Activated CD4-positive, alpha-beta memory T cell treated with anti-CD3 and anti-CD28 coated beads, Interleukin-2, amount 10 ng/mL, durations not matched to agents 7 days and 5 days (primary cell): ENCODE results near the gene PDZD8. TPM values are rescaled to one million over a fixed set of nuclear protein-coding genes. Genes with fewer than 3 reads are reported as not detected.

Source experiments
- CTCF ChIA-PET: fragments of 350-600 bp; sonication (Branson Sonifier 250); formaldehyde crosslinking; loops from one replicate; lab custom pipeline; 2021; ENCODE audit warnings: antibody characterized with exemption, inconsistent platforms; lab: Charles Lee
- POLR2A ChIA-PET: fragments of 350-600 bp; sonication (Branson Sonifier 250); formaldehyde crosslinking; loops from one replicate; lab custom pipeline; 2021; ENCODE audit warnings: antibody characterized with exemption; lab: Charles Lee
- DNase-seq: peaks from one replicate; pipeline ENCODE4 v3.0.0-alpha.2; 2020
- H3K27ac Mint-ChIP-seq: one replicate; pipeline ENCODE4 v1.8.0; 2021; ENCODE audit warnings: mild to moderate bottlenecking, mixed read lengths
- H3K27me3 Mint-ChIP-seq: one replicate; pipeline ENCODE4 v1.8.0; 2021; ENCODE audit warnings: mixed read lengths
- H3K36me3 Mint-ChIP-seq: one replicate; pipeline ENCODE4 v1.8.0; 2021; ENCODE audit warnings: low read depth, mixed read lengths
- H3K4me1 Mint-ChIP-seq: one replicate; pipeline ENCODE4 v1.8.0; 2021; ENCODE audit warnings: mixed read lengths
- H3K4me3 Mint-ChIP-seq: one replicate; pipeline ENCODE4 v1.8.0; 2021; ENCODE audit warnings: mild to moderate bottlenecking, mixed read lengths
- H3K9me3 Mint-ChIP-seq: one replicate; pipeline ENCODE4 v1.8.0; 2021; ENCODE audit warnings: mixed read lengths
- total RNA-seq, 2 experiments: library from RNA; stranded (reverse); gene quantifications; one replicate each; pipeline ENCODE4 v1.2.3, GENCODE V29; 2021

The PDZD8 gene
- total RNA-seq, 2 experiments from 2014 or later = 12.3 to 12.8 TPM

DNA sequence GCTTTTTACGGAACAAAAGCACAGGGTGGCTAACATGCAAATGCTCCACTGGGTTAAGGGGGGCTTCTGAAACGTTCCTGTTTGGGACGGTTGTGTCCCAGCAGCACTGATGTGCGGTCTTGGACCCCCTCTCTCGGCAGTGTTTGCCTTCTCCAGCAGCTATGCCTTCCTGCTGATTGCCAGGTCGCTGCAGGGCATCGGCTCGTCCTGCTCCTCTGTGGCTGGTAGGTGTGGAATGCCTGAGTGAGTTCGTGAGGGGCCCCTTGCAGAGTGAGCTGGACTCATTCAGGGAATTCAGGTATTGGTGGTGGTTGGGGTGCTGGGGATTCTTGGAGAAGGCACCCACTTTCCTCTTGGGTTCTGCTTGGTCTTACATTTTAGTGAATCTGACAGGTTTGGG, 121.3 kb downstream of the PDZD8 start:
- no peaks in the 10 kb centered on the region for H3K36me3 Mint-ChIP-seq
- no peak for DNase-seq
- no peaks in the 10 kb centered on the region for H3K9me3 Mint-ChIP-seq
- no peak overlapping the region for H3K27ac Mint-ChIP-seq
- ChIA-PET POLR2A (no interaction called here), CTCF (interaction anchor here (1.3 kb wide), 1 partner anchor 37 kb away, joined by 3 read pairs; no protein-coding TSS in a partner anchor)
- no peaks in the 10 kb centered on the region for H3K4me1 Mint-ChIP-seq
- no peak overlapping the region for H3K4me3 Mint-ChIP-seq
- H3K27me3 Mint-ChIP-seq = peaks cover 15% of the 10 kb centered on the region

DNA sequence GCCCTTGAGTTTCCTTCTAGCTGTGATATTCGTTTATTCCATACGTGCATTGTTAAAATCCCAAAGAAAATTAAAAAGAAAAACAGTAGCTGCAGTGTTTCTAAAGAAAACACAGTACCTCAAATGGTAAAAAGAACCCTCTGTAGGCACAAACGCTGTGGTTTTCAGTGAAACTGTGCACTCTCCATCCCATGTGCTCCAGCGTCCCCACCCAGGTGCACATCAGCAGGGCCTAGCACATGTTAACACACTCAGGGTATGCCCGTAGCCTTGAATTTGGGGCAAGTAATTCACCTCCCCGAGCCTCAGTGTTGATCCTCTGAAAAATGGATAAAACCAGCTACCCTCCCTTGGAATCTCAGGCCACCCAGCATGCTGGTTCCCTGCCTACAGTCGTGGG, 124.8 kb downstream of the PDZD8 start:
- Mint-ChIP-seq H3K27ac (no peak overlapping the region), H3K9me3 (no peaks in the 10 kb centered on the region), H3K36me3 (no peaks in the 10 kb centered on the region), H3K4me3 (no peak overlapping the region), H3K27me3 (peaks cover 19% of the 10 kb centered on the region), H3K4me1 (no peaks in the 10 kb centered on the region)
- ChIA-PET POLR2A (no interaction called here), CTCF (no interaction called here)
- DNase-seq = no peak

DNA sequence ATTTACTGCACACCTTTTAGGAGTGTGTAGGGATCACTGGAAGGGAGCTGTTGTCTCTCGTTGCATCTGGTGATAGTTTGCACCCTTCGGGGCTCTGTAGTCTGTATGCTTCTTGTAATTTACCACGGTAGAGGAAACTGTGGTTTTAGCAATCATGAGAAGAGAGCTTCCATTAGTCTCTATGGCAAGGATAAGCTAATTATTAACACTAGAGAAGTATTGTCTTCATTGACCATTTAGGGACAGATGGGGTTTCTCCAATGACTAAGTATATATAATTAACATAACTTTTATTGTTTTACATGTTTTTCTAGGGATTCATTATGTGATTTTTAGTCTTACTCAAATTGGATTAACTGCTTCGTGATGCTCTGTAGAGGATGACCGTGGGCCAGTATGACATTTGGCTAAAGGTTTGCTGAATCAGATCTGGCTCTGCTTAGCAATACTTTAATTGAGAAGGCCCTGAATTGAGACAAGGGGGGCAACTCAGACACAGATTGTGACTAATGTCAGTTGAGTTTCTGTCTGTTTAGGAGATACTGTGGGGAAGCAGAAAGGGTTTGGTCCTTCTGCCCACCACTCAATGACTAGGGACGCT, 125.6 kb downstream of the PDZD8 start:
- Mint-ChIP-seq H3K4me3 (no peak overlapping the region), H3K4me1 (no peaks in the 10 kb centered on the region), H3K9me3 (no peaks in the 10 kb centered on the region), H3K36me3 (no peaks in the 10 kb centered on the region), H3K27me3 (peaks cover 24% of the 10 kb centered on the region), H3K27ac (no peak overlapping the region)
- ChIA-PET POLR2A (no interaction called here), CTCF (interaction anchor here (0.7 to 1.3 kb wide), 2 partner anchors 33 to 70 kb away, joined by 3 to 6 read pairs; no protein-coding TSS in a partner anchor)
- DNase-seq = no peak

DNA sequence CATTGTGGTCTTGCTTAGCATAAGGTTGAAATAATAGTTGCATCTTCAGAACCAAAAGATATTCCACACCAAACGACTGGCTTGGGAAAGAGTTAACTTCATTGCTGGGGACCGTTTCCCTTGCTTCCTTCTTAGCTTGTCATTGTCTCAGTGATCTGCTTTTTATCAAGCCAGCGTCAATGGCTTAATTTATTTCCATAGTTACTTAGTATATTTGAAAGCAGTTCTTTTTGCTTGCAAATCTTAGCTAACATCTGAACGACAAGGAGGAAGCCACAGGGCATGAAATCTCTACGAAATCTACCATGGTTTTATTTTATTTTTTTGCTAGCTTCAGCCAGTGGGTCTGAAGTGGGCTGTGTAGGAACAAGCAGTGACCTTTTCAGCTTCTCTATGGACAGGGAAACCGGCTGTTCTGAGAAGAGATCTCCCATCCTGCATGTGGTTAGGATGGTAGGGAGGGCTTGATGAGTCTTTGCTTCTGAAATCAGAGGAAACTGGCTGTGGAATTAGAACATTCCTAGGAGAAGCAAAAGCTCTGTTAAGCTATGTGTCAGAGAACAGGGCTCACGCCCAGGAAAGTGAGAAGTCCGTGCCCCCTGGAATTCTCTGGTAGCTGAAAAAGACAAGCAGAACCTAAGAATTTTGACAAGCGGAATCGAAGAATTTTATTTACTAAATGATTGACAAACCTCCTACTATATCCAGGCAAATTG, 126.3 kb downstream of the PDZD8 start:
- Mint-ChIP-seq H3K4me3 (no peak overlapping the region), H3K36me3 (no peaks in the 10 kb centered on the region)

DNA sequence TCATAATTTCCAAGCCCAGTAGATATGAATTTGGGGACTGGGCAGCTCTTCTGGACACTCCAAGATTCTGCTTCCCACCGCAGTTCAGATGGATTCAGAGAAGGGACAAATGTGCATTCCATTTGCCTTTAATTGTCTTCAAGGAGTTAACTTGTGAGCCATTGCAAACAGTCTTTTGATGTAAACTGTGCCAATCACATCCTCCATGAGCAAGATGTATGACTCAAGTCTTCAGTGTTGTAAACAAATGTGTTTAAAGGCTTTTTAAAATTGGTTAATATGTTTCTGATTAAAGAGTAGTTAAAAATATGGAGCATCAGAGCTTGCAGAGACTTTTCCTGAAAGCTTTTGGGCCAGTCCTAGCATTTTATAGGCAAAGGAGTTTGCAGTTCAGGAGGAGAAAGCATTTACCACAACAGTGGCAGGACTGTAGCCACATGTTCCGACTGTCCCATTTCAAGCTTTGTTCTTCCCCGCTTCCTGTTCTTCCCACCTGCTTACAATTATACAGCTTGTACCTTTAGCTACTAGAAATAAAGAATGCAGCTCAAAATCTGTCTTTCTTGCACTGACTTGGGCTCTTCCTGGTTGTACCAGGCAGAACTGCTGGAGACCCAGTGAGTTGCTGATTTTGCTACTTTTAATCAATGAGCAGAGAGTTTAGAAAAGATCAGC, 128.1 kb downstream of the PDZD8 start:
- POLR2A ChIA-PET = no interaction called here
- no peaks in the 10 kb centered on the region for H3K9me3 Mint-ChIP-seq
- no peaks in the 10 kb centered on the region for H3K36me3 Mint-ChIP-seq
- CTCF ChIA-PET = interaction anchor here (0.9 kb wide), 1 partner anchor 31 kb away, joined by 6 read pairs; no protein-coding TSS in a partner anchor
- H3K27me3 Mint-ChIP-seq = peaks cover 40% of the 10 kb centered on the region
- H3K27ac Mint-ChIP-seq = no peak overlapping the region
- H3K4me3 Mint-ChIP-seq = no peak overlapping the region
- no peaks in the 10 kb centered on the region for H3K4me1 Mint-ChIP-seq
- DNase-seq = no peak

More for the DNA sequence above, 126.3 kb downstream of the PDZD8 start:
- no peak for DNase-seq
- Mint-ChIP-seq H3K27me3 (peaks cover 28% of the 10 kb centered on the region), H3K9me3 (no peaks in the 10 kb centered on the region), H3K4me1 (no peaks in the 10 kb centered on the region), H3K27ac (no peak overlapping the region)
- ChIA-PET CTCF (interaction anchor here (0.7 to 1.3 kb wide), 2 partner anchors 32 to 71 kb away, joined by 3 to 6 read pairs; no protein-coding TSS in a partner anchor), POLR2A (no interaction called here)

DNA sequence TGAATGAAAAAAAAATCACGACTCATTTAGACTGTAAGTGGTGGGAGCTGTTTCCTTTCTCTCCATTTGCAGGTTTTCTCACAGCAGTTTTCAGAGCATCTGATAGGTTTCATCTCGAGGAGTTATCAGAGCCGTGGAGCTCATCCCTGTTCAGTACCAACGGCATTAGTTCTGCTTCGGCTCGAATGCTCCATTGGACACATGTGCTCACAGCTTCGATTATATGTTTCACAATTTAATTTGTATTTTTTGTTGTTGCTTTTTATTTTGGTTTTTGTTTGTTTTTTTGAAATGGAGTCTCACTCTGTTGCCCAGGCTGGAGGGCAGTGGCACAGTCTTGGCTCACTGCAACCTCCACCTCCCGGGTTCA, 132.8 kb downstream of the PDZD8 start:
- no peaks in the 10 kb centered on the region for H3K36me3 Mint-ChIP-seq
- peaks cover 2% of the 10 kb centered on the region for H3K4me1 Mint-ChIP-seq
- ChIA-PET CTCF (interaction anchor here (1.5 kb wide), 1 partner anchor 26 kb away, joined by 7 read pairs; no protein-coding TSS in a partner anchor), POLR2A (no interaction called here)
- H3K9me3 Mint-ChIP-seq = no peaks in the 10 kb centered on the region
- H3K4me3 Mint-ChIP-seq = no peak overlapping the region
- no peak overlapping the region for H3K27ac Mint-ChIP-seq
- DNase-seq = no peak
- peaks cover 37% of the 10 kb centered on the region for H3K27me3 Mint-ChIP-seq

DNA sequence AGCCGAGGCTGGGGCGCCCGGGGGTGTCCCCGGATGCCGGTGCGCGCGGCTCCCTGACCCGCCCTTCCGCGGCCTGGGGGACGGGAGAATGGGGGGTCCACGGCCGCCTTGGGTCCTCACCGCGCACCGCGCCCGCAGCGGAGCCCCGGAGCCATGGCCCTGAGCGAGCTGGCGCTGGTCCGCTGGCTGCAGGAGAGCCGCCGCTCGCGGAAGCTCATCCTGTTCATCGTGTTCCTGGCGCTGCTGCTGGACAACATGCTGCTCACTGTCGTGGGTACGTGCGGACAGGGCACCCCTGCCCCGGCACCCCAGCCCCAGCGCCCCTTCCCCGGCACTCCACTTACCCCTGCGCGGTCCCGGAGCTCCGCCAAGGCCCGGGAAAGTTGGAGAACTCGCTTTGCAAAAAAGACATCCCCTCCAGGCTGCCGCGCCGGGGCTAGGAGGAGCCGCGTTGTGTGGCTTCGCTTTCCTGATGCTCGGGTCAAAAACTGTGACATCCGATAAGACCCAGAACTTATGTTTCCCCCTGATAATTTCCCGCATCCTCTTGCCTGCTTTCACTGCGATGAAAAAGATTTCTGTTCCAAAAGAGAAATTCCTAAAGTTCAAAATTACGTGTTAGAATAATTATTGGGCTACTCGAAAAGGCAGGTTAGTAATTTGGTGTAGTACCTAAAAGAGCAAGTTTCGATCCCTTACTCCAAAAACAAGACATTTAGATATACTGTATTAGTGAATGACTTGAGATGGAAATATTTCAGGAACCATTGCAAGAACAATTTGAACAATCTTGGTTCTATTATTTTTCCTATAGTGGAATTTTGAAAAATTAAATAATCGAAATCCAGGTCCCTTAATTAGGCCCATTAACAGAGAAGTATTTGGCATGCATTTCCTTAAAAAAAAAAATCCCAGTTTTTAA, 133.4 kb downstream of the PDZD8 start:
- Mint-ChIP-seq H3K36me3 (no peaks in the 10 kb centered on the region), H3K27me3 (peaks cover 36% of the 10 kb centered on the region), H3K27ac (no peak overlapping the region), H3K9me3 (no peaks in the 10 kb centered on the region), H3K4me1 (peaks cover 2% of the 10 kb centered on the region), H3K4me3 (no peak overlapping the region)
- CTCF ChIA-PET = interaction anchor here (0.6 to 1.5 kb wide), 2 partner anchors 25 to 77 kb away, joined by 3 to 7 read pairs; no protein-coding TSS in a partner anchor
- POLR2A ChIA-PET = no interaction called here
- no peak for DNase-seq

DNA sequence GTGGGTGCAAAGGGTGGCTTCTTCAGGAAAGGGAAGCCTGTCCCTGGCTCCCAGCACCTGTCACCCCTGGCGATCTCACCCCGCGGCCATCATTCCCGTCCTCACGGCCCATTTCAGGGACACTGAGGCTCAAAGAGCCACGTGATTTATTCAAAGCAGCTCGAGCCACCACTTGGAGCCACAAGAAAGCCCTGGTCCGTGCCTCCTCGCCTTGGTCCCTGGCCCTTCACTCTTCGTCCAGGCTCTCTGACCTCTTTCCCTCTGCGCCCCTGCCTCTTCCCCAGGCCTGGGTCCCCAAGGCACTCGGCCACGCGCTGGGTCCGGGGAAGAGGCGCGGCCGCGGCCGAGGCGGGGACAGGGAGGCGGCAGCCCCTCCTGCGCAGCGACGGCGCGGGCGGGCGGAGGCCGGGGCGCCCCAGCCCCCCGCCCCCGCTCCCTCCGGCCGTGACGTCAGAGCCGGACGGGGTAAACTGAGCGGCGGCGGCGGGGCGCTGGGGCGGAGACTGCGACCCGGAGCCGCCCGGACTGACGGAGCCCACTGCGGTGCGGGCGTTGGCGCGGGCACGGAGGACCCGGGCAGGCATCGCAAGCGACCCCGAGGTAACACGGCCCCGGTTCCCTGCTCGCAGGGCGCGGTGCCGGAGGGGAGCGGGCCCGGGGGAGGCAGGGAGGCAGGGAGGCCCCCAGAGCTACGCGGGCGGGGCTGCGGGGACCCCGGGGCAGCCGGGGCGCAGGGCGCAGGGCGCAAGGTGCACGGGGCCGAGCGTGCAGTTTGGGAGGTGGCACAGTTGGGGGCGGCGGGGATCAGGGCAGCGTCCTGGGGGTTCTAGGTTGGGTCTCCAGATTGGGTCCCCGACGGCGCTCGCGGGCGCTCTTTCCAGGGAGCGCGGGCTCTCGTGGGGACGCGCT, 134.4 kb downstream of the PDZD8 start, which contains the start of gene SLC18A2:
TSS of gene SLC18A2 (plus strand) at position 494 of the 909 bp plus-strand sequence. CDS start 580 bp downstream, outside the sequence.
- POLR2A ChIA-PET = no interaction called here
- Mint-ChIP-seq H3K9me3 (no peaks in the 10 kb centered on the region), H3K4me3 (no peak within 1 kb of the TSS), H3K27ac (no peak within 1 kb of the TSS), H3K4me1 (peaks cover 2% of the 10 kb centered on the region), H3K27me3 (peaks cover 38% of the 10 kb centered on the region), H3K36me3 (no peaks in the 10 kb centered on the region)
- CTCF ChIA-PET = interaction anchor here (0.6 to 1.3 kb wide), 2 partner anchors 66 to 78 kb away, joined by 3 to 4 read pairs; no protein-coding TSS in a partner anchor
- no peak for DNase-seq

DNA sequence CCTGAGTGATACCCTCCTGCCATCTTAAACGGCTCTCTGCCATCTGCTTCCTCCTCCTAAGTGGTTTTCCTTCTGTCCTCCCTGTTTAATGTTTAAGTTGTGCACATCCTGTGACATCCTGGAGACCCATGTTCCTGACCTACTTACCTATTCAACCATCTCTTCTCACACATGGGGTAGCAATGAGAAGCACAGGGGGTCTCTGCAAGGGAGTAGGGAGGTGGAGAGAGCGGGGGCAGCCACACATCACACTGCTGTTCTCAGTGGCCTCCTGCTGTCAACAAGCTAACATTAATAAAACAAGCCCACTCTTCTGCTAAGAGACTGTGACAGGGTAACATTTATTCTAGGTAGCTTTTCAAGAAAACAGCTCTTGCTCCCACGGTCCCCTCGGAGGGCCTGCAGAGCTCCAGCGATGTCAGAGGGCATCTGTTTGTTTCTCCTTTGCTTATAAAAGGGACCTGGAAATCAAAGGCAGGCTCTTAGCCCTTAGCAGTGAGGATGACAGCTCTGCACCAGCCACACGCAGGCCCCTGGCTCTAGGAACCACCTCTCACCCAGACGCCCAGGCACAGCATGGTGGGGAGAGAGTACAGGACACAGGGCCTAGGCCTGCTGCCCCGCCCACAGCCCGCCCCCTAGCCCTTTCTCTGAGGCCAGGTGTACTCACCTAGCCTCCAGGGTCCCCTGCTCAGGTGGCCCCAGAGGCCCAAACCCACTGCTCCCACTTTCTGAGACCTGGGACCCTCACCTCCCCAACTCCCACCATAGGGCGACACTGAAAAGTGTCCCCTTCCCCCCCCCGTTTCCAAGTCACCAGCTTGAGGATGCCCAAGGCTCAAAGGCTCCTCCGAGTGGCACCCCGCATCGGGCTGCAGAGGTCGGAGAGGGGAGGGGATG, 135.3 kb downstream of the PDZD8 start:
- peaks cover 38% of the 10 kb centered on the region for H3K27me3 Mint-ChIP-seq
- ChIA-PET POLR2A (no interaction called here), CTCF (interaction anchor here (1.3 kb wide), 1 partner anchor 65 kb away, joined by 4 read pairs; no protein-coding TSS in a partner anchor)
- H3K4me3 Mint-ChIP-seq = no peak overlapping the region
- H3K36me3 Mint-ChIP-seq = no peaks in the 10 kb centered on the region
- no peak overlapping the region for H3K27ac Mint-ChIP-seq
- no peak for DNase-seq
- no peaks in the 10 kb centered on the region for H3K9me3 Mint-ChIP-seq
- H3K4me1 Mint-ChIP-seq = peaks cover 2% of the 10 kb centered on the region

DNA sequence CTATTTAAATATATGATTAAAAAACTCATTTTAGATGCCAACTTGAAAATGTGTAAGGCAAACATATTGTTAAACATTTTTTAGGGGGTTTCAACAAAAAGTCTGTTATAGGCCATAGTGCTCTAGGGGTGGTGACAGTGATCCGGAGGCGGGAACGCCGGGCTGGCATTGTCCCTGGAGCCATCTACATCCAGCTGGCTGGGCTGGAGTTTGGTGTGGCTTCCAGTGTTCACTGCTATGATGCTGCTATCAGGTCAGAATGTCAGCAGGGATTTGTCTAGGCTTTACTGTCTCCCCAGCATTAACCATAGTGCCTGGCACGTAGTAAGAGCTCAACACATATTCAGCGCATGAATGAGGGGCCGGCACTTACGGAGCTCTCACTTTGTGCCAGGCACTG, 136.2 kb downstream of the PDZD8 start:
- DNase-seq = no peak
- H3K27me3 Mint-ChIP-seq = peaks cover 35% of the 10 kb centered on the region
- CTCF ChIA-PET = interaction anchor here (1.3 kb wide), 1 partner anchor 64 kb away, joined by 4 read pairs; no protein-coding TSS in a partner anchor
- H3K4me1 Mint-ChIP-seq = peaks cover 2% of the 10 kb centered on the region
- POLR2A ChIA-PET = no interaction called here
- no peaks in the 10 kb centered on the region for H3K9me3 Mint-ChIP-seq
- no peak overlapping the region for H3K4me3 Mint-ChIP-seq
- H3K36me3 Mint-ChIP-seq = no peaks in the 10 kb centered on the region
- no peak overlapping the region for H3K27ac Mint-ChIP-seq
